Hippocampal formation (tissue), 2 donors: Measurements from ENCODE around the gene ANKS1B.
"Not testable (repeated sequence)": the region's sequence is repeated elsewhere in the genome, so short reads cannot be mapped to it uniquely, and the experiment has no call there.

ENCODE experiments used
- DNase-seq, 2 donors: peaks; one replicate each; lab custom pipeline; 2025; lab: John Stamatoyannopoulos, UW

The ANKS1B gene

DNA sequence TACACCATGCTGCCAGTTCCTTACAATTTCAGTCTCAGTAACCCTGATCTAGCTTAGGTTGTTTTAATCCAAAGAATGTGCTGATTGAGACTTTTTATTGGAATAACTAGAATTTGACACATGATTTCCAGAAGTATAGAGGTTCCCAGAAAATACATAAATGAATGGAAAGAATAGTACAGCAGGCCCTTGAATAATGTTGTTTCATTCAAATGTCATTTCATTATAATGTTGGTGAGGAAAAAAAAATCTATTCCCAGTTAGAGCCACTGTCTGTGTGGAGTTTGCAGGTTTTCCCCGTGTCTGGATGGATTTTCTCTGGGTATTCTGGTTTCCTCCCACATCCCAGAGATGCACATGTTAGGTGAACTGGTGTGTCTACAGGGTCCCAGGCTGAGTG is 610.7 kb downstream of the ANKS1B start:
- no peak for DNase-seq

DNA sequence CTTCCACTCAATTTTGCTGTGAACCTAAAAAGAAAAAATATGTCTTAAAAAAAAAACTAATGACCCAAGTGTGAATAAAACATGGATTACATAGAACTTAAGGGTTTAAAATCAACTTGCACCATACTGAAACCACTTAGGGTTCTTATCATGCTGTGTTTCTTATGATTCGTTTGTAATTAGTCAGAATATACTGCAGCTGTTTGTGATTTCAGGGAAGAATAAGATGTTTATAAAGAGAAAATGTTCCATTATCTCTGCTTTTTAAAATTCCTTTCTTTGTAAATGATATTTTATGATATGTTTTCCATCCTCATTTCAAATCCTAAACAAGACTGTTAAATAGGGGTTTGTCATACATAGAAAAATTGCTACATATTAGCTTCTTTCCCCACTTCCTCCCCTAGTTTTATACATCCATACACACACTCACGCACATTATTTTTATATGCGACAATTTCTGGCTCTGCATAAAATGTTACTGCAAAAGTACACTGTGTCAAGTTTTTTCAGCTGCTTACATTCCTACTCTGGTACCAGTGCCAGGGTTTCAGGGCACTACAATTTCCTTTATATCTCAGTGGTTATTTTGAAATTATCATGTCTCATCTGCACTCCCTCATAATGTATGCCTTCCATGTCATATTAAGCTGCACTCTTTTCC is 612.3 kb downstream of the ANKS1B start:
- DNase-seq, result peak in 1 of 2 donors; percentile 10

DNA sequence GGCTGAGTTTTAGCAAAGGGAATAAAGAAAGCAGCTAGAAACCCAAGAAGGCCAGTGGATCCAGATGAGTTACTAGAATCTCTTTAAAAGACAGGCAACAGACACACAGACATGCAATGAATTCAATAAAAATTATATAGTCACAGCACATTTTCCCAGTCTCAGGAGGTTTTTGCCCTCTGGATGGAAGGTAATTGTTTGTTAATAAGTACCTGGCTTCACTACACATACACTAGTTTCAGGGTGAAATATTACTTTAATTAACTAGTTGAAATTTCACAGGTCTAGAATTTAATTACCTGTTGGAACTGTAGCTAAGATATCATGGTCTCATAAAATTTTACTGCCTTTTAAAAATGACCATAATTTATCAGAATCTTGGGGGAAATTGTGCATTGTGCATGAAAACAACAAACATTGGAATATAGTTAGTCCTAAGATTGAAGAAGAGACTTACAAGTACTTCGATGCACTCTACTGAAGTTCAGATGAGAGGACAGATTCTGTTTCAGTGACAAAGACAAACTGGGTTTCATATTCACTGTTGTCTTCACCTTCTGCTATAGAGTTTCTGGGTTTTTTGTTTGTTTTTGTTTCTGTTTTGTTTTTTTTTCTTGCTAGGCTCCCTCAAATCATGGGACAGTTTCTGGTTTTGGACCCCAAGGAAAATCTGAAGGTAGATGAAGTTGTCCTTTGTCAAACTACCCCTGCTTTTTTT is 614.2 kb downstream of the ANKS1B start:
- DNase-seq, result no peak

DNA sequence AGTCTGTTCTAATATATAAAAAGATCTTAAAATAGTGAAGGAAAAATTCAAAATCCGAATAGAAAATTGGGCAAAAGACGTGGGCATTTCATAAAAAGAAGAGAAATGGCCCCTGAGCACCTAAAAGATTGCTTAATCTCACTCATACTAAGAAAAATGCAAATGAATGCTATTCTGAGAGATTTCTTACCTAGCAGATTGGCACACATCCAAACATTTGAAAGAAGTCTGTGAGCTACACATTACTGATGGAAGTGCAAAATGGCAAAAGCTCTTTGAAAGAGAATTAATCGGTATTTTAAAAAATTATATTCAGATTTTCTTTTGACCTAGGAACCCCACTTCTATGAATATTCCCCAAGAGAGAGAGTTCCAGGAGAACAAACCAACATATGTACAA is 617.6 kb downstream of the ANKS1B start:
- no peak for DNase-seq

DNA sequence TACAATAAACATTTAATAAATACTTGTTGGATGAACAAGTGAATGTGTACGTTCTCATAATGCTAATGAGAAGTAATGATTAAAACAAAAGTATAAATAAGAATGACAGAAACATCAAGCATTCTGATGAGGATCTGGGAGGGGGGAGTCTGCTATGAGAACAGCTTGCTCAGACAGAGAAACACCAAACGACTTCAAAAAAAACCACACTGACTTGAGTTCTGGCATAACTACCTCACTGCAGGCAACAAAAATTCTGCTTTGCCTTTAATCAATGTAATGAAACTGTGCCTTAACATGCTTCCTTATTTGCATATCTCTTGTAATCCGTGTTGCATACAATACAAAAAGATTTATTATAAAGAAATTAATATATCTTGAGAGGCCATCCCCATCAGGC is 632.5 kb downstream of the ANKS1B start:
- DNase-seq, result no peak

DNA sequence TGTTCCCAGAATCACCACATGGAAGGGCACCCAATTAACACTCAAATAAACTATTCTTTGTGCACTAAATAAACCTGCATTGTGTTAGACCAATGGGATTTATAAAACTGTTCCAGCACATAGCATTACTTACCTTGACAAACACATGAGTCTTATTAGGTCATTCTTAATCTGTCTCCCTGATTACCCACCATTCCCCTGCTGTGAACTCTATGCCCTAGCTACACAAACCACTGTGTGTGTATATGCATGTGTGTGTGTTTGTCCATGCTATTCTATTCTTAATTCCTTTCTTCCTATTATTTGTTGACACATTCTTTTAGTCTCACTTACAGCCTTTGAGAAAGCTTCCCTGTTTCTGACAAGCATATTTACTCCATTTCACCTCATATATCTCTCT is 640.8 kb downstream of the ANKS1B start:
- DNase-seq, result no peak

DNA sequence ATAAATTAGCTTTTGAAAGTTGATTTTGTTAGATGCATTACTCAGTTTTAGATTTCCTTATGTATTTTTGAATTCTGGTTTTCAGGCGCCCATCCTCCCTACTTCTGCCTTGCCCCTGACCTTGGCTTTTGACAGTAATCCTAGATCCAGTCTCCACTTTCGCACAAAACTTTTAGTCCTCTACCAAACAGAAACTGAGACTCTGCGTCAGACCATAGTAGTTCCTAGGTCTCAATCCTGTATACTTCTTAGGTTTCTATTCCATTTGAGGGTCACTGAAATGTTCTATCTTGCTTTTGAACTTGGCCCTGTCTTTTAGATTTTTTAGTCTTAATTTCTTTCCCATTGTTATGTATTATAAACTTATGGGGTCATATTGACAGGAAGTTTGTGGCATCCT is 645.1 kb downstream of the ANKS1B start:
- no peak for DNase-seq

DNA sequence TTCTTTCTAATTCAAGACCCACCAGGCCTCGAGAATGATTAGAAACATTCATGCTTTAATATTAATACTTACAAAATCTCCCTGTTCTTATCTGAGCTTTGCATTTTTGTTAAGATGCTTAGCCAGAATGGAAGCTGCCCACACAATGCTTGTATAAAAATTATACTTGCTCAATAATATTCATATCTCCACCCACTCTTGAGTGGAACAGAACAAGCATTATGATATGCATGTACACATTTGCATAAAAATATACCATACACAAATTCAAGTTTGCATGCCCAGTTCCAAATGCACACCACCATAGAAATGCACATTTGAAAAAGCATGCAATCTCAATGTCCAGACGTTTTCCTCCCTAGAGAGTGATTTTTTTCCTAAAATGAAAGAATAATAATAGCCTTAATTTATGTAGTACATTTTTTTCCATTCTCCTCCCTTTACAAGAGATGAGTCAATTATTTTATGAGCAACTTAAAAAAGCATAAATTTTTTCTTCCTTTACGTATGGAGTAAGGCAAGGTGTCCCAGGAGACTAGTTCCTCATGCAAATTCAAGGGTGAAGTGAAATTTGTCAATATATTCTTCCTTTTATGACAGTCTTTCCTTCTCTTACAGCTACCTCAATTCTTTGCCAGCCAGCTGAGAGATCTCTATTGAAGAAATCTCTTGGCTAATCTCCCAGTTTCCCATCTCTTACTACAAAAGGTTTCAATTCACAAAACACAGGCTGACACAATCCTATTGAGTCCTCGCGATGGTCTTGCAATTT is 650.3 kb downstream of the ANKS1B start:
- peak in 1 of 2 donors; percentile 18 for DNase-seq

DNA sequence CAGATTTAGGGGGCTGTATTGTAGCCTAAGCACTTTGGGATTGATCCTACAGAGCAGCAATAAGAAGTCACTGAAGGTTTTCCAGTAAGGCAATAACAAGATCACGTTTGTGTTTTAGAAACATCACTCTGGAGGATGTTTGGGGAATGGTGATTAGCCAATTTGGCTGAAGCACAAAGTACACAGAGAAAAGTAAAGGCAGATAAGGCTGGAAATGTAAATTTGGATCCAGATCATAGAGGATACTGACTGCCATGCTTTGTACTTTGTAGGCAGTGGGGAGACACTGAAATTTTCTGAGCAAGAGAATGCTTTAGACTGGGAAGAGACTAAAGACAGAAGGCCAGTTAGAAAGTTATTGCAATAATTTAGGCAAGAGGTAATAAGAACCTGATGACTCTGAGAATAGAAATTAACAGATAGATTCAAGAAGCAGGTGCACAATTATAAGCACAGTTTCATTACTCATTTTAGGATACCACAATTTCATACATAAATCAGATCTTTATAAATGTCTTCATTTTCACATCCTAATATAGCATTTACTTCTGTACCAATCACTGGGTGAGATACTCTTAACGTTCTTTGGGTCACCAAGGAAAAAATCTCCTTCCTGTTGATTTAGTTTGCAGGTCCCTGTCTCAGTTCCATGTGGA is 651.7 kb downstream of the ANKS1B start:
- no peak for DNase-seq

DNA sequence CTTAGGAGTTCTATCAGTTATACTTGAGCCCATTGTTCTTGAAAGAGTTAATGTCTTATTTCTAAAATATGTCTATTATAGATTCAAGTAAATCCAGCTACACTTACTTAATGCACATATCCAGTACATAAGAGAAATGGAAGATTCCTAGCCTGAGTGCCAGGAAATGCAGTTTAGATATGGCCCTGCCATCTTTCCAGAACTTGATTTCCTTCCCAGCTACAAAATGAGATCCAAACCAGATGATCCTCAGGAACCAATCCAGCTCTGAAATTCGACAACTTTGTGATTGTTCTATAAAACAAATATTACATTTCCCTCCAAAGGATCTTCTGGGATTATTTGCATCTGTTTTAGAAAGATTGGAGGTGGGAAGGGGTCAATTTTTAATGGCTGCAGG is 654.5 kb downstream of the ANKS1B start:
- no peak for DNase-seq

DNA sequence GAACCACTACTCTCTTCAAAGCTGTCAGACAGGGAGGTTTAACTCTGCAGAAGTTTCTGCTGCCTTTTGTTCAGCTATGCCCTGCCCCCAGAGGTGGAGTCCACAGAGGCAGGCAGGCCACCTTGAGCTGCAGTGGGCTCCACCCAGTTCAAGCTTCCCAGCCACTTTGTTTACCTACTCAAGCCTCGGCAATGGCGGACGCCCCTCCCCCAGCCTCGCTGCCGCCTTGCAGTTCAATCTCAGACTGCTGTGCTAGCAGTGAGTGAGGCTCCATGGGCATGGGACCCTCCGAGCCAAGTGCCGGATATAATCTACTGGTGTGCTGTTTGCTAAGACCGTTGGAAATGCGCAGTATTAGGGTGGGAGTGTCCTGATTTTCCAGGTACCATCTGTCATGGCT is 663.5 kb downstream of the ANKS1B start:
- not testable (repeated sequence) for DNase-seq

DNA sequence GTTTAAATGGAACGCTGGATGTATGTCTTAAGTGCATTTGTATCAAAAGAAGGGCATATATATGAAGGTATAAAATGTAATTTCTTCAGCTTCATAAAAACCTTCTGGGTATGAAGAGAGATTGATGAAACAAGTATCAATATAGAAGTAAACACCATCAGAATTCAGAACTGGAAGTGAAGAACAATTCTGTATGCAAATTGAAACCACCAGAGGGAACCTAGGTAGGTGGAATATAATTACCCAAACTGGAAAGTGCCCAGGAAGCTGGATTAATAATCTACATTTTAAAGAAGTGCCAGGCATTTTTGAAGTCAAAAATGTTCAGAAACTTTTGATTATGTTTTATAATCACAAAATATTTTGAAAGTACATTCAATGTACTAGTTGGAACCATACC is 673.4 kb downstream of the ANKS1B start:
- peak in 1 of 2 donors; percentile 11 for DNase-seq

DNA sequence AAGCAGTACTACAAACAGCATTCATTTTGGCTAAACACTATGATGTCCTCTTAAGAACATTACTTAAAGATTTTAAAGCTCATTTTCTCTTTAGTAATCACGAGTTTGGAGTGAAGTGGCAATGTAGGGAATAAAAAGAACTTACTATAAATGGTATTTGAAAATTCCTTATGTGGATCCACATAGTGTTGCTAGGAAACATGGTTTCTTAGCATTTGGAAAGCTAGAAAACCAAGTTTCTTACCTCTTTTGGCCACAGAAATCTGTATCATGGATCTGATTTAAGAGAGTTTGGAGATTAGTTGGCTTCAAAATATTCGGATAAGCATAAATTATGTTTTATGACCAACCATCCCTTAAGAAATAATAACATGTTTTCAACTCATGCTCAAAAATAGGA is 674.9 kb downstream of the ANKS1B start:
- DNase-seq, result peak in 1 of 2 donors; percentile 9

DNA sequence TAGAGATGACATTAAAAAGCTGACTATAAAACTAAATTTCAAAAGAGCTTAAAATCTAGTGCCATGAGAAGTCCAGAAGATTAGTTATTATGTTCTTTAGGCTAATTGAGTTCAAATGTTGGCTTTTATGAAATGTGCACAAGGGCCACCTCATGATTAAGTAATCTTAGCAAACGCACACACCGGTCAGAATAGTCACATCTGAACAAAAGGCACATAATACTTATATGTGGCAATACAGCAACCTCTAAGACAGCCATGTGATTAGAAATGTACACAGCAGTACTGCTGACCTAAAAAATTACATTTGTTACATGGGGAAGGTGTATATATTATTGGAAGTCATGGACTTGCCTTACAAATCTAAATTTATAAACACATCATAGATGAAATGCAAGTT is 681.9 kb downstream of the ANKS1B start:
- DNase-seq, result no peak

DNA sequence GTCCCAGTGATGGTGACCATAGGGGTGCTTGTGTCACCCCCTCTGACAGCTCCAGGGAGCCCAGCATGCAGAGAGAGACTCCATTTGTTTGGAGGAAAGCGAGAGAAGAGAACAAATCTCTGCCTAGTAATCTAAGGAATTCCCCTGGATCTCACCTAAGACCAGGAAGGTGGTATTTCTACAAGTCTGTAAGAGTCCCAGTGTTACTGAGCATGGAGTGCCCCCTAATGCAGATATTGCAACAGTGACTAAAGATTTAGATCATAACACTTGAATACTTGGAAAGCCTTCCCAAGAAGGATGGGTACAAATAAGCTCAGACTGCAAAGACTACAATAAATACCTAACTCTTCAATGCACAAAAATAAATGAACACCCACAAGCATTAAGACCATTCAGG is 697.6 kb downstream of the ANKS1B start:
- no peak for DNase-seq

DNA sequence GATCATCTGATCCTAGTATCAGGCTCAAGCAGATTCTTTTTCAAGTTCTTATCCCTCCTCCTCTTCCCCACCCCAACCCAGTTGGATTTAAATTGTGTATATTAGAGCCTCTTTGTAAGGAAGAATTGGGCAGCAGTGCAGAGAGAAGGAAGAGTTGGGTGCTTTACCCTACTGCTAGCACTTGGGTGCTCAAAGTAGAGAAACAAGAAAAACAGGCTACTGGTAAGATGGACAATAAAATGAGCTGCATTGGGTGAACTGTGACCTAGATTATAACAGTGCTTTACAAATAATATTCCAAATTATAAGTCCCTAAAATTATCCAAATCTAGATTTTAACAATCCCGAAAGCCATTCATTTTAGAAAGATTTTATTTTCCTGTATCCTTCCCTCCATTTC is 700.6 kb downstream of the ANKS1B start:
- no peak for DNase-seq

DNA sequence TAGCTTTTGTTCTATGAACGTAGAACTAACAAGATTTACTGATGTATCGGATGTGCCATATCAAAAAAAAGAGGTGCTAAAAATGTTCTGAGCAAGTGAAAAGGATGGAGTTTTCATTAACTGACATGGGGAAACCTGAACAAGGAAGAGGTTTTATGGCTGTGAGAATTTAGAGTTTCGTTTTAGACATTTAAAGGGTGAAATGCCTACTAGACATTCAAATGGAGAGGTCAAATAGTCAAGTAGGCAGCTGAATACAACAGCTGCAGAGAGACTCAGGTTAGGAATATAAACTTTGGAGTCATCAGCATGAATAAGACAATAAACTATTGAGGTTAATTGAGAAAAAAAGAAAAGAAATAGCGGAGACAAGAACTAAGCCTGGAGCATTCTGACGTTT is 702.1 kb downstream of the ANKS1B start:
- DNase-seq, result no peak

DNA sequence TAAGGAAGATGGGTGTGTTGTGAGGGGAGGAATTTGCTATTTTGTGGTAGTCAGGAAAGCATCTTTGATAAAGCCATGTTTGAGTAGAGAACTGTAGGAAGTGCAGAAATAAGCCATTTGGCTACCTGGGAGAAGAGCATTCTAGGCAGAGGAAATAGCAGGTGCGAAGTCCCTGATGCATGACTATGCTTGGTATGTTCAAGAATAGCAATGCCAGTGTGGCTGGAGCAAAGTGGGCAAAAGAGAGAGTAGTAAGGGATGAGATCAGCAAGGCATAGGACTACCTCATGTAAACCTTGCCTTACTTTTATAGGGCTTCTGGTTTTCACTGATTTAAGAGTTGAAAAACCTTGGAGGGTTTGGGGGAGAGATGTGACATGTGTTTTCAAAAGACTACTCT is 702.6 kb downstream of the ANKS1B start:
- no peak for DNase-seq

DNA sequence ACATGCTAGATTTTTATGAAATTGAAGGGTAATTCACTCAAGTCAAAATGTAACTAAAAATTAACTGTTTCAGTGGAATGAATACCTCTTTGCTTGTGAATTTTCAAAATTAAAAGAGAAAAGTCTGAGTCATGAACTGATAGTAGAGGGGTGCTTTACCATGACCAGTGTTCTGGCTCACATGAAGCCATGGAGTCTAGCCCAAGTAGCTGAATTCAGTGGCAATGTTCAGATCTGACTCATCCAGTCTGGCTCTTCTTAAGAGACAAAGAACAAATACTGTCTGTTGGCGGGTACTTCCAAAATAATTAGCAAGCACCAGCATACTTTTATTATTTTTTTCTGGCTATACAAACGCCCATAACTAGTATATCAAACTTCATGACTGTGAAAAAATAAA is 703.5 kb downstream of the ANKS1B start:
- DNase-seq, result no peak

DNA sequence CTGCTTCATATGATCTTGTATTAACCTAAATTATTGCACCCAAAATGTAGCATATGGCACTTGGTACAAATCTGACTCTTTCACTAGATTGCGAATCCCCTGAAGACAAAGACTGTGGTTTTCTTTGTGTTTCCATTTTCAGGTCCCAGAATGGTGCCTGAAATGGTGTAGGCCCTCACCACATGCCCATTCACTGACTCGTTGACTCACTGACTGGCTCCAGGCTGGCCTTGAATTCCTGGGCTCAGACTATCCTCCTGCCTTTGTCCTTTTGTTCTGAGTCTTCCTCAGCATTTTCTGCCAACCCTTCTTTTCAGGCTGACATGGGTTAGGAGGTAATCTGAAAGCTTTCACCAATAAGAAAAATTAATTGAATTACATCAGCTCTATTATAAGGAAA is 705.8 kb downstream of the ANKS1B start:
- no peak for DNase-seq

DNA sequence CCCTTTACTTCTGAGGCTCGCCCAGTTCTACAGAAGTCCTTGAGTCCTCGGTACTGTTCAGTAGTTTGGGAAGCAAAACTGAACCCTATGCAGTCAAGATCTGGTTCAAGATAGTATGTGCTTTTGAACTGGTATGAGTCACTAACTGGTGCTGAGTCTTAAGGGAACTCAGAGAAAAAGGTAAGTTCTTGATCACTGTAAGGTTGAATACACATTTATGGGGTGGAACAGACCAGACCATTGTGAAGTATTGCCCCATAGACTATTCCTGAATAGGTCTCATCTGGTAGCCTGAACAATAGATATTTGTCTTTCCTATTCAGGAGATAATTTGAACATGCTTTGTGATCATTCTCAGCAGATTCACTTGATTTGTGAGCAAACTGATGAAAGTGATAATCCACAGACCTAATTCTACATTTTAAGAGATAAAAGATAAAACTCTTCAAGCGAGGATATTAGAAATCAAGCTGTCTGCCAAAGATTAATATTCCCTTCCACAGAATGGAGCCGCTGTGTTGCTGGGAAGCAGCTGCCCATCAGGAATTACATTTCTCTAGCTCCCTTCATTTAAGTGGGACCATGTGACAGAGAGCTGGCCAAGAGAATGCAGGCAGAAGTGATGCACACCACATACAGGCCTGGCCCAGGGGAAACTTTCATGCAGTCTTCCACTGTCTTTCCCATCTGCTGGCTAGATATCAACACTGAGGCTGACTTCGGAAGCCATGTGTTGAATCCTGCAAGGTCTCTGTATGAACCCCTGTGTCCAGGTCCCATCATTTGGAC is 707.0 kb downstream of the ANKS1B start:
- DNase-seq, result no peak

DNA sequence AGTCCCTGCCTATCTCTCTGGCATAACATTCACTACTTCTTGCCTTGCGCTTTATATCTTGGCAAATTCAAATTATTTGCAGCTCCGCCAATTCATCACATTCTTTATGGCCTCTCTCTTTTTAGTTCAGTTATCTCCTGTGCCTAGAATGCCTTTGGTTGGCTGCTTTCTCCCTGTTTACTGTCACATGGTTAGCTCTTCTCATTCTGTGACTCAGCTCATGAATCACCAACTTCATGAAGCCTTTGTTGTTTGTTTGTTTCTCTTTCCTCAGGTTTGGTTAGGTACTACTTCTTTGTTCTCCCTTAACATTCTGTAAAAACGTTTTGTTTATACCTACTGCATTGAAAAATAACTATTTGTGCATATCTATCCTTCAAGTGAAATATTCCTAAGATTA is 713.7 kb downstream of the ANKS1B start:
- no peak for DNase-seq
